Middle frontal gyrus (tissue), 1 donor: Measurements from ENCODE around the gene CFAP97.

Experiments used
- DNase-seq: peaks from one replicate; pipeline ENCODE4 v3.0.0-alpha.2; 2015; ENCODE audit warnings: low spot score; ENCODE audit errors: extremely low spot score

CFAP97 gene

DNA sequence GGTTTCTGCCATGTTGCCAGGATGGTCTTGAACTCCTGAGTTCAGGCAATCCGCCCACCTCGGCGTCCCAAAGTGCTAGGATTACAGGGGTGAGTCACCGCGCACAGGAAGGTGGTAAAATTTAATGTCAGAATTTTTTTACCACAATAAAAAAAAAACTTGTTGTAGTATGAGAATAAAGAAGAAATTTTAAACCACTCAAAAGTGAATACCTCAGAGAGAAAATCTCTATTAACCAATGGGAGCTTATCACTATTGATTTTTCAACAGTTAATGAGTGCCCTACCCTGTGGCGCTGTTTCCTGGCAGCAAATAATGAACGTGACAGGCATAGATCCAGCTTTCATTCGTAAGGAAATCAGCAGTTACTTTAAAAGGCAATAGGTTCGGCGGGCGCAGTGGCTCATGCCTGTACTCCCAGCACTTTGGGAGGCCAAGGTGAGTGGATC is 93.4 kb downstream of the CFAP97 start:
- DNase-seq, result no peak

DNA sequence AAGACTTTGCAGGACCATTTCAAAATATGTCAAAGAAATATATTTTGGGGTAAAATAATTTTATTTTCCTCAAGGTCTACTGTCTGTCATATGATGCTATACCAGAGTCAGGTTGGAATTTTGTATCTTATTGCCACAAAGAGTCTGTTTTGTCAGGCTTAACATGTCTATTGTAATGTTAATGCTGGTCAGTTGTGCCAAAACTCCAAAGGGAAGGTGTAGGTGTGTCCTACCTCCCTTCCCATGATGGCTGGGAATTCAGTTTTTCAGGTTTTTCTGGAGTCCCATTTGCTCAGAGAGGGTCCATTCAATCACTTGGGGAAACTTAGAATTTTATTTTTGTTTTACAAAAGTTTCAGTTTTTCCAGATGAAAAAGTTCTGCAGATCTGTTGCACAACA is 94.1 kb downstream of the CFAP97 start:
- no peak for DNase-seq
